K562 (cell line): ENCODE data around the gene CAPN3. TPM values are rescaled to one million over a fixed set of nuclear protein-coding genes. Genes with fewer than 3 reads are reported as not detected.

Experiments
- ATAC-seq: fragments of 200-7000 bp; cut with Tn5 transposase; 3 replicates; pipeline ENCODE4 v1.9.1; 2020; ENCODE audit warnings: moderate library complexity
- BruUV-seq: library from RNA; stranded (reverse); fragments of 400-500 nt; replicated peaks from 2 replicates; lab custom pipeline; 2021; lab: Mats Ljungman, UMichigan
- CTCF ChIA-PET: fragments of 300-600 bp; formaldehyde crosslinking; extraction: SDS; loops from one replicate; lab custom pipeline; 2021; ENCODE audit warnings: low intra/inter-chr PET ratio; lab: Yijun Ruan, JAX
- POLR2A ChIA-PET: fragments of 300-600, 350-650 bp; sonication (Branson Sonifier 250); formaldehyde crosslinking; extraction: SDS; loops from one replicate; lab custom pipeline; 2021; ENCODE audit warnings: antibody characterized with exemption, inconsistent platforms; lab: Yijun Ruan, JAX
- DNase-seq, 4 experiments: peaks; one replicate each; pipeline versions ENCODE4 v3.0.0 to v3.0.0-alpha.2; 2011 to 2018; ENCODE audit warnings: low spot score in 3 of 4, mixed read lengths in 3 of 4; ENCODE audit errors: extremely low read depth in 1 of 4
- FAIRE-seq: peaks from 2 replicates; lab custom pipeline; 2011; peaks lifted over from hg19 to GRCh38; lab: Jason Lieb, UNC
- H2AFZ ChIP-seq: 2 replicates; pipeline ENCODE4 v1.6.0; 2011; ENCODE audit warnings: low read depth, low read length, control low read depth, inconsistent platforms
- H3K27ac ChIP-seq: fragments of 200-600 bp; 3 replicates; pipeline ENCODE4 v1.8.0; 2011; ENCODE audit warnings: low read depth, mild to moderate bottlenecking, control low read depth, inconsistent platforms, low read length, moderate library complexity, mixed read lengths; ENCODE audit errors: extremely low read depth
- H3K27me3 ChIP-seq, 2 experiments: fragments of 300-600 bp in 1 of 2; 2 replicates in 1 of 2; 3 replicates in 1 of 2; pipeline versions ENCODE4 v1.6.0 to v1.8.0; 2011; ENCODE audit warnings: inconsistent platforms in 2 of 2, low read length in 2 of 2, mild to moderate bottlenecking in 1 of 2, mixed read lengths in 1 of 2, moderate library complexity in 1 of 2; ENCODE audit not compliant: control insufficient read depth in 2 of 2, insufficient read depth in 2 of 2
- H3K36me3 ChIP-seq: fragments of 300-600 bp; 3 replicates; pipeline ENCODE4 v1.8.0; 2011; ENCODE audit warnings: mild to moderate bottlenecking, low read length, inconsistent platforms; ENCODE audit not compliant: control insufficient read depth, insufficient read depth
- H3K4me1 ChIP-seq, 2 experiments: fragments of 200-600 bp in 1 of 2; replicated peaks in 1 of 2; 2 replicates in 1 of 2; 3 replicates in 1 of 2; pipeline versions ENCODE4 v1.5.1 to v1.8.0; 2011; ENCODE audit warnings: inconsistent platforms in 2 of 2, low read length in 2 of 2, mild to moderate bottlenecking in 1 of 2, mixed read lengths in 1 of 2, moderate library complexity in 1 of 2; ENCODE audit not compliant: control insufficient read depth in 2 of 2, insufficient read depth in 2 of 2
- H3K4me2 ChIP-seq: 2 replicates; pipeline ENCODE4 v1.6.1; 2011; ENCODE audit warnings: low read length, control low read depth, inconsistent platforms, mixed read lengths; ENCODE audit not compliant: insufficient read depth
- H3K4me3 ChIP-seq: fragments of 200-600 bp; sonication (generic), shearing (Covaris generic); 2 replicates; pipeline ENCODE4 v1.5.1; 2016; ENCODE audit warnings: control low read depth, inconsistent platforms
- H3K79me2 ChIP-seq: fragments of 200-600 bp; 3 replicates; pipeline ENCODE4 v1.8.0; 2011; ENCODE audit warnings: low read length, inconsistent platforms; ENCODE audit not compliant: control insufficient read depth, insufficient read depth
- H3K9ac ChIP-seq, 2 experiments: 2 replicates each; pipeline versions ENCODE4 v1.6.0 to v1.6.1; 2011; ENCODE audit warnings: low read depth in 2 of 2, low read length in 2 of 2, control low read depth in 1 of 2, inconsistent platforms in 1 of 2, mild to moderate bottlenecking in 1 of 2, mixed read lengths in 1 of 2; ENCODE audit not compliant: insufficient read depth in 1 of 2
- H3K9me1 ChIP-seq: one replicate; pipeline ENCODE4 v1.6.0; 2011; ENCODE audit warnings: inconsistent platforms, mild to moderate bottlenecking, low read length, moderate library complexity; ENCODE audit not compliant: control insufficient read depth, insufficient read depth
- H3K9me3 ChIP-seq: replicated peaks from 2 replicates; pipeline ENCODE4 v1.5.1; 2011; ENCODE audit warnings: low read depth, low read length, inconsistent platforms; ENCODE audit not compliant: control insufficient read depth, insufficient read depth
- H4K20me1 ChIP-seq: replicated peaks from 2 replicates; pipeline ENCODE4 v1.6.1; 2011; ENCODE audit warnings: low read length, inconsistent platforms, mixed read lengths; ENCODE audit not compliant: control insufficient read depth, insufficient read depth
- DNMT1 ChIP-seq: fragments of 450-650 bp; IDR thresholded peaks from 2 replicates; pipeline ENCODE4 v1.6.1; 2016; ENCODE audit warnings: antibody characterized with exemption, mild to moderate bottlenecking
- FOS ChIP-seq: IDR thresholded peaks from 3 replicates; pipeline ENCODE4 v1.6.1; 2011; ENCODE audit not compliant: insufficient read length; ENCODE audit errors: extremely low read depth
- L3MBTL2 ChIP-seq: fragments of 450-650 bp; IDR thresholded peaks from 2 replicates; pipeline ENCODE4 v1.6.1; 2016; ENCODE audit warnings: mild to moderate bottlenecking, moderate library complexity
- LEF1 ChIP-seq: fragments of 450-650 bp; IDR thresholded peaks from 2 replicates; pipeline ENCODE4 v1.6.1; 2016; ENCODE audit warnings: mild to moderate bottlenecking
- NCOA6 ChIP-seq: fragments of 450-650 bp; IDR thresholded peaks from 2 replicates; pipeline ENCODE4 v1.6.1; 2017; ENCODE audit warnings: mild to moderate bottlenecking
- PYGO2 ChIP-seq: fragments of 450-650 bp; IDR thresholded peaks from 2 replicates; pipeline ENCODE4 v1.6.1; 2016; ENCODE audit warnings: mild to moderate bottlenecking, missing genetic modification characterization, moderate library complexity, missing compliant biosample characterization
- SRSF1 ChIP-seq: fragments of 200-400 bp; formaldehyde crosslinking; IDR thresholded peaks from 2 replicates; pipeline ENCODE4 v1.6.1; 2017; ENCODE audit warnings: mild to moderate bottlenecking, low read depth, low read length, moderate library complexity
- TEAD4 ChIP-seq, 2 experiments: sonication (generic) in 1 of 2; formaldehyde crosslinking in 1 of 2; IDR thresholded peaks; 2 replicates each; pipeline versions ENCODE4 v1.6.1 to v1.8.0; 2012 to 2022; ENCODE audit warnings: borderline replicate concordance in 1 of 2, inconsistent platforms in 1 of 2, low read length in 1 of 2, mild to moderate bottlenecking in 1 of 2, missing genetic modification reagents in 1 of 2
- ZKSCAN8 ChIP-seq: fragments of 200-800 bp; sonication (Bioruptor generic); IDR thresholded peaks from 2 replicates; pipeline ENCODE4 v1.6.1; 2016; ENCODE audit warnings: missing genetic modification characterization, missing compliant biosample characterization
- ZNF121 ChIP-seq: sonication (generic); formaldehyde crosslinking; conservative IDR thresholded peaks from 2 replicates; pipeline ENCODE4 v1.8.0; 2022; ENCODE audit warnings: missing genetic modification reagents
- ZNF311 ChIP-seq: fragments of 250-450 bp; sonication (Bioruptor Pico); IDR thresholded peaks from 2 replicates; pipeline ENCODE4 v1.4.0; 2020; ENCODE audit warnings: mild to moderate bottlenecking, moderate library complexity
- ZNF778 ChIP-seq: fragments of 450-650 bp; formaldehyde crosslinking; IDR thresholded peaks from 2 replicates; pipeline ENCODE4 v1.4.0; 2020; ENCODE audit warnings: mild to moderate bottlenecking, moderate library complexity
- WGBS: fragments of 100-300 bp; shearing (Covaris generic); methylation state at CpG from one replicate; pipeline ENCODE4 v1.1.6; 2016; ENCODE audit warnings: low coverage, mixed read lengths; ENCODE audit not compliant: insufficient coverage; ENCODE audit errors: missing lambda C conversion rate; 5-methylcytosine and 5-hydroxymethylcytosine counted together
- in situ Hi-C: fragments of 300-500 bp; cut with MboI; formaldehyde crosslinking; loops from 4 replicates; pipeline ENCODE4 v1.15.0; 2018; ENCODE audit warnings: inconsistent platforms, mixed read lengths
- intact Hi-C: fragments of 100-400 bp; cut with micrococcal nuclease; formaldehyde crosslinking; loops from 2 replicates; pipeline ENCODE4 v1.14.2; 2022
- polyA plus RNA-seq, 8 experiments: library from polyadenylated mRNA; depleted of rRNA in 4 of 8; stranded (reverse) in 5 of 8; unstranded in 3 of 8; fragments of >200 nt; fragmentation: Nextera tagmentation in 2 of 8; fragmentation: Illumina TruSeq in 1 of 8; extraction: Ambion mirVana in 2 of 8; extraction: Trizol in 1 of 8; gene quantifications; 2 replicates each; pipeline versions ENCODE4 v1.2.1 to v1.2.3, GENCODE V29; 2011 to 2014; ENCODE audit warnings: inconsistent platforms in 1 of 8, missing spikeins in 1 of 8
- total RNA-seq, 7 experiments: library from RNA; depleted of rRNA in 6 of 7; stranded (reverse); fragments of >200 nt in 6 of 7; fragmentation: Illumina TruSeq in 2 of 7; extraction: Trizol in 2 of 7; gene quantifications; 2 replicates each; pipeline versions ENCODE4 v1.2.1 to v1.2.3, GENCODE V29; 2011 to 2021; ENCODE audit warnings: low replicate concordance in 1 of 7
- TF ChIP-seq, protein P1 (sequence below): sonication (generic); formaldehyde crosslinking; IDR thresholded peaks from 2 replicates; pipeline ENCODE4 v1.8.0; 2022; ENCODE audit warnings: missing genetic modification reagents, mild to moderate bottlenecking, moderate library complexity, borderline replicate concordance
- TF ChIP-seq, protein P2 (sequence below): IDR thresholded peaks from 2 replicates; pipeline ENCODE4 v1.6.1; 2014; ENCODE audit warnings: antibody characterized with exemption

Gene CAPN3
- total and polyA plus RNA-seq, 9 of the 15 experiments (the other 6 are each of a cell fraction or from before 2014, with no cell fraction given), result 0.03 to 0.34 (median 0.20) TPM; not detected in 2

DNA sequence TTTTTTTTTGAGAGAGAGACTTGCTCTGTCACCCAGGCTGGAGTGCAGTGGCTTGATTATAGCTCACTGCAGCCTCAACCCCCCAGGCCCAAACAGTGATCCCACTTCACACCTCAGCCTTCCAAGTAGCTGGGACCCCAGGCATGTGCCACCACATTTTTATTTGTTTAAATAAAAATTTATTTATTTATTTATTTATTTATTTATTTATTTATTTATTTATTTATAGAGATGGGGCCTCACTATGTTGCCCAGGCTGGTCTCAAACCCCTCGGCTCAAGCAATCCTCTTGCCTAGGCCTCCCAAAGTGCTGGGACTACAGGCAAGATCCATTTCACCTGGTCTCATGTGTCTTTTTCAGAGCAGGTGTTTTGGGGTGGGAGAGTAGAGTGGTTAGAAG, 15.5 kb downstream of the CAPN3 start:
- Histone ChIP-seq H3K9me1 (no peaks in the 10 kb centered on the region), H3K4me1 (no peaks in the 10 kb centered on the region), H3K27ac (no peak overlapping the region), H3K9ac (no peak overlapping the region), H3K79me2 (no peaks in the 10 kb centered on the region), H3K9me3 (no peaks in the 10 kb centered on the region), H3K27me3 (no peaks in the 10 kb centered on the region), H3K4me2 (no peak overlapping the region), H2AFZ (no peak overlapping the region), H3K4me3 (no peak overlapping the region), H3K36me3 (no peaks in the 10 kb centered on the region), H4K20me1 (no peaks in the 10 kb centered on the region)
- no peak for FAIRE-seq
- ChIA-PET POLR2A (interaction anchor here (1.7 kb wide), 1 partner anchor 10 kb away, joined by 5 read pairs; no protein-coding TSS in a partner anchor), CTCF (no interaction called here)
- no peak for DNase-seq
- intact Hi-C loops (no loop called here), in situ Hi-C loops (no loop called here)
- ATAC-seq, result no peak
- BruUV-seq, result no TSS peak
- TF ChIP-seq L3MBTL2, result no peak
- TF ChIP-seq ZNF121 (CRISPR knock-in tag), result 0 out of 2 replicates have a peak, but pooled peaks have one; percentile 12
- WGBS, result 11% methylated on average over 1 of the region's 1 CpG

DNA sequence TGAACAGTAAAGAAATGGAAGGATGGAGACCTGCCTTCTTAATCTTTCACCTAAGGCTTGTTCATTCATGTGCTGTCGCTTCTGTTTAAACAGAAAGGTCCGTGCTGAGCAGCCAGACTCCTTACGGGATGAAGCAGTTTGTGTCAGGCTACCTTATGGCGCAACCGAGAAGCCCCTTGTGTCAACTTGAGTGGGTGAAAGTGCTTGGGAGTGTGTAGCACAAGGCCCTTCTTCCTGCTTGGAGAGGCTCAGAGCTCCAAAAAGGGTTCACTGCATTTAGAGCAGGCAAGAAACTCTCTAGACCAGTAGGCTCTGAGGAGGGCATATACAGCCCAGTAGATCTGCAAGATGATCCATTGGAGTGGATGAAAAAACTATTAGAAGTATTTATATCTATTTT, 16.0 kb downstream of the CAPN3 start:
- DNase-seq, result no peak
- Histone ChIP-seq H3K36me3 (no peaks in the 10 kb centered on the region), H3K4me3 (no peak overlapping the region), H3K9ac (no peak overlapping the region), H2AFZ (no peak overlapping the region), H3K9me1 (no peaks in the 10 kb centered on the region), H3K4me1 (no peaks in the 10 kb centered on the region), H3K9me3 (no peaks in the 10 kb centered on the region), H3K4me2 (no peak overlapping the region), H3K79me2 (no peaks in the 10 kb centered on the region), H3K27me3 (no peaks in the 10 kb centered on the region), H3K27ac (no peak overlapping the region), H4K20me1 (no peaks in the 10 kb centered on the region)
- in situ Hi-C loops, result no loop called here
- 57% methylated on average over 5 of the region's 5 CpGs for WGBS
- no peak for FAIRE-seq
- CTCF ChIA-PET, result no interaction called here
- POLR2A ChIA-PET, result interaction anchor here (1.7 kb wide), 1 partner anchor 10 kb away, joined by 5 read pairs; no protein-coding TSS in a partner anchor
- no peak for ATAC-seq
- BruUV-seq, result no TSS peak
- intact Hi-C loops, result no loop called here
- TF ChIP-seq NCOA6, result no peak
- TF ChIP-seq LEF1, result no peak
- TF ChIP-seq ZNF311 (CRISPR knock-in tag), result no peak
- TF ChIP-seq ZKSCAN8 (CRISPR knock-in tag), result no peak
- no peak for TF ChIP-seq ZNF778 (CRISPR knock-in tag)
- no peak for TF ChIP-seq PYGO2 (tag)
- TF ChIP-seq, protein P1, sequence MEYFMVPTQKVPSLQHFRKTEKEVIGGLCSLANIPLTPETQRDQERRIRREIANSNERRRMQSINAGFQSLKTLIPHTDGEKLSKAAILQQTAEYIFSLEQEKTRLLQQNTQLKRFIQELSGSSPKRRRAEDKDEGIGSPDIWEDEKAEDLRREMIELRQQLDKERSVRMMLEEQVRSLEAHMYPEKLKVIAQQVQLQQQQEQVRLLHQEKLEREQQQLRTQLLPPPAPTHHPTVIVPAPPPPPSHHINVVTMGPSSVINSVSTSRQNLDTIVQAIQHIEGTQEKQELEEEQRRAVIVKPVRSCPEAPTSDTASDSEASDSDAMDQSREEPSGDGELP (CRISPR knock-in tag), result no peak
- no peak for TF ChIP-seq SRSF1
- TF ChIP-seq DNMT1, result no peak
- TF ChIP-seq, protein P2, sequence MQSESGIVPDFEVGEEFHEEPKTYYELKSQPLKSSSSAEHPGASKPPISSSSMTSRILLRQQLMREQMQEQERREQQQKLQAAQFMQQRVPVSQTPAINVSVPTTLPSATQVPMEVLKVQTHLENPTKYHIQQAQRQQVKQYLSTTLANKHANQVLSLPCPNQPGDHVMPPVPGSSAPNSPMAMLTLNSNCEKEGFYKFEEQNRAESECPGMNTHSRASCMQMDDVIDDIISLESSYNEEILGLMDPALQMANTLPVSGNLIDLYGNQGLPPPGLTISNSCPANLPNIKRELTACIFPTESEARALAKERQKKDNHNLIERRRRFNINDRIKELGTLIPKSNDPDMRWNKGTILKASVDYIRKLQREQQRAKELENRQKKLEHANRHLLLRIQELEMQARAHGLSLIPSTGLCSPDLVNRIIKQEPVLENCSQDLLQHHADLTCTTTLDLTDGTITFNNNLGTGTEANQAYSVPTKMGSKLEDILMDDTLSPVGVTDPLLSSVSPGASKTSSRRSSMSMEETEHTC, result no peak
- TF ChIP-seq FOS, result no peak
- TF ChIP-seq TEAD4 (IDR thresholded peaks at IDR 0.05; ENCODE audit: low read length), result no peak
- no peak for TF ChIP-seq TEAD4 (CRISPR knock-in tag; IDR thresholded peaks at IDR 0.05; ENCODE audit: borderline replicate concordance)
